Occipital lobe (tissue), 2 donors: ENCODE data around the gene PLRG1. TPM values are rescaled to one million over a fixed set of nuclear protein-coding genes. Genes with fewer than 3 reads are reported as not detected.
"Not testable (repeated sequence)": the region's sequence is repeated elsewhere in the genome, so short reads cannot be mapped to it uniquely, and the experiment has no call there.

Source experiments
- DNase-seq: peaks from one replicate; lab custom pipeline; 2025; lab: John Stamatoyannopoulos, UW
- total RNA-seq: library from RNA; depleted of rRNA; stranded (reverse); fragments of >200 nt; gene quantifications from one replicate; pipeline ENCODE4 v1.2.3, GENCODE V29; 2014

The PLRG1 gene
- total RNA-seq: 81.1 TPM

GRCh38 chr4:154549894-154550790 lies at the start of gene PLRG1:
Gene PLRG1 (minus strand): TSS chr4:154550400. CDS start chr4:154550308, 92 bp downstream.
- peak; percentile 92 for DNase-seq

GRCh38 chr4:154597798-154598774 lies 47.9 kb upstream of the PLRG1 start:
- no peak for DNase-seq

- not testable (repeated sequence) for DNase-seq
These were observed 47.1 kb upstream of the PLRG1 start for GRCh38 chr4:154597281-154597680.

- no peak for DNase-seq
These were observed 45.6 kb upstream of the PLRG1 start for GRCh38 chr4:154595807-154596206.

GRCh38 chr4:154594343-154594742 lies 44.1 kb upstream of the PLRG1 start:
- not testable (repeated sequence) for DNase-seq

GRCh38 chr4:154593868-154594267 lies 43.7 kb upstream of the PLRG1 start:
- peak; percentile 1 for DNase-seq

- no peak for DNase-seq
These were observed 41.7 kb upstream of the PLRG1 start for GRCh38 chr4:154591890-154592289.

GRCh38 chr4:154590329-154591006 lies 40.3 kb upstream of the PLRG1 start, which contains the start of gene FGA:
Gene FGA (minus strand): TSS chr4:154590742. CDS start chr4:154590687, 55 bp downstream.
- no peak for DNase-seq

- no peak for DNase-seq
These were observed 39.3 kb upstream of the PLRG1 start for GRCh38 chr4:154589296-154590197.

GRCh38 chr4:154588198-154588597 lies 38.0 kb upstream of the PLRG1 start:
- DNase-seq: no peak

- DNase-seq: no peak
These were observed 36.3 kb upstream of the PLRG1 start for GRCh38 chr4:154586296-154587033.

- no peak for DNase-seq
These were observed 35.3 kb upstream of the PLRG1 start for GRCh38 chr4:154585369-154586018.

GRCh38 chr4:154584259-154584658 lies 34.1 kb upstream of the PLRG1 start:
- DNase-seq: no peak

- DNase-seq: no peak
These were observed 33.5 kb upstream of the PLRG1 start for GRCh38 chr4:154583677-154584076.

- no peak for DNase-seq
These were observed 33.0 kb upstream of the PLRG1 start for GRCh38 chr4:154583230-154583629.

- DNase-seq: no peak
These were observed 32.5 kb upstream of the PLRG1 start for GRCh38 chr4:154582723-154583122.

- no peak for DNase-seq
These were observed 29.7 kb upstream of the PLRG1 start for GRCh38 chr4:154579927-154580326.

GRCh38 chr4:154578919-154579318 lies 28.7 kb upstream of the PLRG1 start:
- DNase-seq: no peak

- DNase-seq: no peak
These were observed 27.1 kb upstream of the PLRG1 start for GRCh38 chr4:154577324-154577723.
